ENCODE measurements around the gene MAP2K5.

The MAP2K5 gene

DNA sequence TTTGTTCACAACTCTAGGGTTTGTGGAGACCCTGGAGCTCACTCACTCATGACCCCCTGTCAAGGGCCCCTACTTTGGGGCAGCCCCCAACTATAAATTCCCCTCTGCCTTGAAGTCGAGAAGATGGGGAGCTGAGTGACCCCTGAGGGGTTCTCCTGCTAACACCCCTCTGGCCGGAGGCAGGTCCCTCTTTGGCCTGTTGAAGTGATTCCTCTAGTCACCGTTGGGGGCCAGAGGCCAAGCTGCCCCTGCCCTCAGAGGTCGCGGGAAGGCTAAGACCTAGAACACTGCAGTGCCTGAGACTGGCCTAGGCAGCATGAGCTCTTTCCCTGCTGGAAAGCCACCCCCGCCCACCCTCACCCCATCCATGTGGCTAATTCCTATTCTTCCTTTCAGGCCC, 267.4 kb downstream of the MAP2K5 start:
- DNase-seq, result no peak

- no peak for DNase-seq
Measured at GRCh38 chr15:67812241-67812644, 269.7 kb downstream of the MAP2K5 start.

GRCh38 chr15:67813104-67813634, 270.7 kb downstream of the MAP2K5 start:
- no peak for DNase-seq

DNA sequence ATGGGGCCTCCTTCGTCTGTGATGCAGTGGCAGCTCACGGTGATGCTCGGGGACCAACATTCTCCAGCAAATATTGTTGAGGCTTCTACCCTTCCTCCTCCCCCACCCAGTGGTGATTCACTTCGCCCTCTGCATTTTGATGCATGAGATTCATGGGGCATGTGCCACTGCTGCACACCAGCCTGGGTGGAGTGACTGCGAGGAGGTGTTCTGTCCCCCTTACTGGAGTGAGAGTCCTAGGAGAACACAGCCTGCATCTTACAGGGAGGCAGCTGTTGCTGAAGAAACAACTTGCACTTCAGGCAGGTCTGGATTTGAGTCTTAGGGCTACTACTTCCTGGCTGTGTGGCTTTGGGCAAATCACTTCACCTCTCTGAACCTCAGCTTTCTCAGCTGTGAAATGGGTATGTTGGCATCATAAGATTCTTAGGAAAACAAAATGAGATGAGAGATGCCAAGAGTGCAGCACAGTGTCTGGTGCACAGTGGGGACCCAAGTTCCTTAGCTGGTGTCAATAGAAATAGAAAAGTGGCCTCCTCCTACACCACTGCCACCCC, 272.6 kb downstream of the MAP2K5 start:
- DNase-seq, result no peak

GRCh38 chr15:67816668-67817067, 274.2 kb downstream of the MAP2K5 start:
- no peak for DNase-seq

- DNase-seq, result no peak
Measured at GRCh38 chr15:67818464-67818863, 276.0 kb downstream of the MAP2K5 start.

DNA sequence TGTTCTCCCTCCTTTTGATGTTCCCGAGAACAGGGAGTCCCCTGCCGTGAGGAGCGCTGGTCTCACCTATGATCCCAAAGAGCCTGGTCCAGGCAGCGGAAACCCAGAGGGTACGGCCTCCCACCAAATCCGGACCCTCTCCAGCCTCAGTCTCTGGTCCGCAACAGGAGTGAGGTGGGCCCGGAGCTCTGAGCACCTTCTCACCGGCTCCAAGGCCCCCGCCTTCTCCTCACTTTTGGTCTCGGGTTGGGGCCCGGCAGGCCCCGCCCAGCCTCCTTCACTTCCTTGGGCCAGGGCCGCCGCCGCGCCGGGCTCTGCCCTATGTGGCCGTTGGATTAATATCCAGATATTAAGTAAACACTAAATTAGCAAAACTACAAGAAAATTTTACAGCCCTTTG, 277.1 kb downstream of the MAP2K5 start:
- DNase-seq, result no peak

GRCh38 chr15:67820122-67820991, 277.9 kb downstream of the MAP2K5 start:
- DNase-seq, result no peak

- no peak for DNase-seq
Measured at GRCh38 chr15:67820992-67821783, 278.7 kb downstream of the MAP2K5 start.

DNA sequence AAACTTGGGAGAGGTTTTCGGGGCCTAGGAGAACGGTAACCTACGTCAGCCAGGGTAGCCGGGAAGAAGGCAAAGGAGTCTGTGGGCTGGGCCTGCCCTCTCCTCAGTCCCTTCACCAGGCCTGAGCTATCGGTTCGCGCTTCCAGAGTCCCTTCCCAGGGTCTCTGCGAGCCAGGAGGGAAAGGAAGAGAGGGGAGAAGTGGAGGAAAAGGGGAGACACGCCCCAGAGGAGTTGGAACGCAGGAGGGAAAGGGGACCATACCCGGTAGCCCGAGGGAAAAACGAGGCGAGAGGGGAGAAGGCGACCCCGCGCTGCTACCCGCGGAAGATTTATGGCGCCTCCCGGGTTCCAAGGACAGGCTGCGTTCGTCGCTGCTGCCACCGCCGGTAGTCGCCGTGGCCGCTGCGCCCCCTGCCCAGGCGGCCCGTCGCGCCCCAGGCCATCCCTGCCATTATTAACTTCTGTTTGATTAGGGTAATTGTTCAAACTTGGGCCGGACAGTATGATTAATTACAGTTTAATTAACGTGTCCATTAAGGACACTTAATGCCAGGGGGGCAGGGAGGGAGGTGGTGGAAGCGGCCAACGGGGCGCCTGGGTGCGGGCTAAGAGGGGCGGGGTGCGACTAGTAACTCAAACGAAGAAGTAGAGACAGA, 279.4 kb downstream of the MAP2K5 start:
- DNase-seq, result no peak

- DNase-seq, result no peak
Measured at GRCh38 chr15:67822537-67823313, 280.2 kb downstream of the MAP2K5 start.

DNA sequence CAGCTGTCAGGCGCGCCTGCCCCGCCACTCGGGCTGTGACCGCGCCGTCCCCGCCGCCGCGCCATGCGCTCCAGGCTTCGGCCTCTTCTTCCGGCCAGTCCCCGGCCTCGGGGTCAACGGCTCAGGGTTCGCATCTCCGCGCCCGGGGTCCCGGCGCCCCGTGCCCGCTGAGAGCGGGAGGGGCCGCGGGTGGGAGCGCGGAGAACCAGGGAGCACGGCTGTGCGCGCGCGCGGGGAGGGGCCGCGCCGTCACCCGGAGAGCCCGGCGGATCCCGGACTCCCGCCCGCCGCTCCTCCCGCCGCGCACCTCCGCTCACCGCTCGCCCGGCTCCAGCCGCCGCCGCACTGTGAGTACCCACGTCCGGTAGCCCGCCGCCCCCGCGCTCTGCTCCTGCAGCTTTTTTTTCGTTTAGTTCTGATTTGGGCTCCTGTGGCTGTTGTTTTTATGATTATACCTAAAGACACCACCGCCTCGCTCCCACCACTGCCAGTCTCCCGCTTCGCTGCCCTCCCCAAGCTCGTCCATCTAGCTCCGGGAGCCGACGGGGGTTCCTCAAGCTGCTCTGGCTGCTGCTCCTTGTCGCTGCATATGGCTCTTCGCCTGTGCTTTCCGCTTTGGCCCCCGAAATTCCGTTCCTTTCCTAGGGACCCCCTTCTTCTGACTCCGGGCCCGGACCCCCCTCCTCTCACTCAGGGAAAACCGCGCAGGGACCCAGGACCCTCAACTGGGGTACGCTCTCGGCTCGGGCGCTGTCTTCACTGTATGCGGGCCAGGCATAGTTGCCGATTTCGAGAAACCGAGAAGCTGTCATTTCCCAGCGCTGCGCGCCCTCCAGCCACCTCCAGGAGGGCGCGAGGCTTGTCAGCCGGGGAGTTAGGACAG, 281.1 kb downstream of the MAP2K5 start:
- no peak for DNase-seq

- DNase-seq, result no peak
Measured at GRCh38 chr15:67824197-67824968, 281.9 kb downstream of the MAP2K5 start.

GRCh38 chr15:67824976-67825880, 282.7 kb downstream of the MAP2K5 start, which contains the start of gene SKOR1:
TSS of gene SKOR1 (plus strand) at chr15:67825509. CDS start at chr15:67825603, 94 bp downstream.
- DNase-seq, result no peak

DNA sequence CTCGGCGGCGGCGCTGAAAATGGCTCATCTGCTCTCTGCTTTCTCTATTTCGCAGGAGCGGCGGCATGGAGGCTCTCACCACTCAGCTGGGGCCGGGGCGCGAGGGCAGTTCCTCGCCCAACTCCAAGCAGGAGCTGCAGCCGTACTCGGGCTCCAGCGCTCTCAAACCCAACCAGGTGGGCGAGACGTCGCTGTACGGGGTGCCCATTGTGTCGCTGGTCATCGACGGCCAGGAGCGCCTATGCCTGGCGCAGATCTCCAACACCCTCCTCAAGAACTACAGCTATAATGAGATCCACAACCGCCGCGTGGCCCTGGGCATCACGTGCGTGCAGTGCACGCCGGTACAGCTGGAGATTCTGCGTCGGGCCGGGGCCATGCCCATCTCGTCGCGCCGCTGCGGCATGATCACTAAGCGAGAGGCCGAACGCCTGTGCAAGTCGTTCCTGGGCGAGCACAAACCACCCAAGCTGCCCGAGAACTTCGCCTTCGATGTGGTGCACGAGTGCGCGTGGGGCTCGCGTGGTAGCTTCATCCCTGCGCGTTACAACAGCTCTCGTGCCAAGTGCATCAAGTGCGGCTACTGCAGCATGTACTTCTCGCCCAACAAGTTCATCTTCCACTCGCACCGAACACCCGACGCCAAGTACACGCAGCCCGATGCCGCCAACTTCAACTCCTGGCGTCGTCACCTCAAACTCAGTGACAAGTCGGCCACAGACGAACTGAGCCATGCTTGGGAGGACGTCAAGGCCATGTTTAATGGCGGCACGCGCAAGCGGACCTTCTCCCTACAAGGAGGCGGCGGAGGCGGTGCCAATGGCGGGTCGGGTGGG, 283.6 kb downstream of the MAP2K5 start:
- DNase-seq, result no peak

- no peak for DNase-seq
Measured at GRCh38 chr15:67826717-67827561, 284.4 kb downstream of the MAP2K5 start.

Measured in effector CD4-positive, alpha-beta T cell (primary cell).